ENCODE results near the gene INPP5A.
"Not testable (repeated sequence)": the region's sequence is repeated elsewhere in the genome, so short reads cannot be mapped to it uniquely, and the experiment has no call there.

The INPP5A gene

GRCh38 chr10:132504501-132505272 is 32.9 kb upstream of the INPP5A start:
- TF ChIP-seq PPARA (CRISPR knock-in tag; IDR thresholded peaks at IDR 0.05; ENCODE audit: borderline replicate concordance), result no peak
- no peak for TF ChIP-seq ZNF8 (CRISPR knock-in tag; IDR thresholded peaks at IDR 0.05)
- no peak for TF ChIP-seq ZNF70 (CRISPR knock-in tag; IDR thresholded peaks at IDR 0.05)
- TF ChIP-seq CSDC2 (CRISPR knock-in tag; IDR thresholded peaks at IDR 0.05), result no peak
- TF ChIP-seq POU6F1 (CRISPR knock-in tag; IDR thresholded peaks at IDR 0.05; ENCODE audit: borderline replicate concordance, low read depth), result no peak
- TF ChIP-seq ZC3H10 (CRISPR knock-in tag; IDR thresholded peaks at IDR 0.05), result no peak
- TF ChIP-seq ISL1 (CRISPR knock-in tag; IDR thresholded peaks at IDR 0.05), result no peak
- TF ChIP-seq SNAI2 (CRISPR knock-in tag; IDR thresholded peaks at IDR 0.05), result no peak
- ATAC-seq, result no peak

GRCh38 chr10:132505546-132505945 is 32.0 kb upstream of the INPP5A start:
- not testable (repeated sequence) for ATAC-seq

GRCh38 chr10:132506711-132507408 is 30.7 kb upstream of the INPP5A start:
- TF ChIP-seq BACH2 (CRISPR knock-in tag; IDR thresholded peaks at IDR 0.05; ENCODE audit: borderline replicate concordance), result no peak
- ATAC-seq, result peak; percentile 95

GRCh38 chr10:132507409-132507955 is 30.1 kb upstream of the INPP5A start:
- no peak for TF ChIP-seq PPARA (CRISPR knock-in tag; IDR thresholded peaks at IDR 0.05; ENCODE audit: borderline replicate concordance)
- TF ChIP-seq ZNF565 (CRISPR knock-in tag; conservative IDR thresholded peaks at IDR 0.05; ENCODE audit: low read depth), result no peak
- no peak for TF ChIP-seq ARNTL (CRISPR knock-in tag; IDR thresholded peaks at IDR 0.05; ENCODE audit: borderline replicate concordance, low read depth)
- TF ChIP-seq OSR1 (CRISPR knock-in tag; IDR thresholded peaks at IDR 0.05), result no peak
- no peak for TF ChIP-seq ZC3H10 (CRISPR knock-in tag; IDR thresholded peaks at IDR 0.05)
- no peak for TF ChIP-seq RARB (CRISPR knock-in tag; IDR thresholded peaks at IDR 0.05)
- no peak for TF ChIP-seq ESRRG (CRISPR knock-in tag; IDR thresholded peaks at IDR 0.05)
- TF ChIP-seq ZFP3 (CRISPR knock-in tag; IDR thresholded peaks at IDR 0.05), result no peak
- no peak for TF ChIP-seq CSDC2 (CRISPR knock-in tag; IDR thresholded peaks at IDR 0.05)
- no peak for TF ChIP-seq POU6F1 (CRISPR knock-in tag; IDR thresholded peaks at IDR 0.05; ENCODE audit: borderline replicate concordance, low read depth)
- no peak for TF ChIP-seq CSRNP3 (CRISPR knock-in tag; IDR thresholded peaks at IDR 0.05)
- no peak for TF ChIP-seq ZFP30 (CRISPR knock-in tag; IDR thresholded peaks at IDR 0.05)
- no peak for TF ChIP-seq TOX (CRISPR knock-in tag; IDR thresholded peaks at IDR 0.05; ENCODE audit: borderline replicate concordance)
- TF ChIP-seq BACH2 (CRISPR knock-in tag; IDR thresholded peaks at IDR 0.05; ENCODE audit: borderline replicate concordance), result no peak
- TF ChIP-seq TSHZ2 (CRISPR knock-in tag; IDR thresholded peaks at IDR 0.05), result no peak
- TF ChIP-seq CREB5 (CRISPR knock-in tag; IDR thresholded peaks at IDR 0.05; ENCODE audit: low read depth), result no peak
- no peak for TF ChIP-seq ZNF70 (CRISPR knock-in tag; IDR thresholded peaks at IDR 0.05)
- no peak for TF ChIP-seq PATZ1 (CRISPR knock-in tag; IDR thresholded peaks at IDR 0.05; ENCODE audit: borderline replicate concordance)
- no peak for TF ChIP-seq ISL1 (CRISPR knock-in tag; IDR thresholded peaks at IDR 0.05)
- ATAC-seq, result no peak

Measured in SK-N-SH treated with all-trans-retinoic acid at 6 μM for 48 hours (cell line).